ENCODE data around the gene HNRNPC.

DNA sequence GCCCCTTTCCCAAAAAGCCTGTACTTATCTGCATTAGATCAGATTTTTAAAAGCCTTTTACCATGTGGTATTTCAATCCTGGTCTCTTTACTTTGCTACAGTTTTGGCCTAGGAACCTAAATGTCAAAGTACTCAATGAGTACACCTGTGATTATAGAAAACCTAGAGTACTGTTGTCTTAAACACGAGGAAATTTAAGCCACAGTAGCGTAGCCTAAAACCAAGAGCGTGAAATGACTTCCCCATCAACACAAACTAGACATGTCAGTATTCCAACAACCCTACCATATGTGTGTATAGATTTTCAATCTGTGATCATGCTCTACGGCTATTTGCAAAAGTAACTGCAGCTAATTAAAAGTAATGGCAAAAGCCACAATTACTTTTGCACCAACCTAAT, 60.7 kb downstream of the HNRNPC start:
- no peak for TF ChIP-seq CTCF (IDR thresholded peaks at IDR 0.05)
- TF ChIP-seq EP300 (IDR thresholded peaks at IDR 0.05; ENCODE audit: low read depth), result no peak
- TF ChIP-seq POLR2AphosphoS5 (IDR thresholded peaks at IDR 0.05), result no peak

Measured in transverse colon (tissue), 4 donors.